Measurements from ENCODE around the gene PPP1R3C.

DNA sequence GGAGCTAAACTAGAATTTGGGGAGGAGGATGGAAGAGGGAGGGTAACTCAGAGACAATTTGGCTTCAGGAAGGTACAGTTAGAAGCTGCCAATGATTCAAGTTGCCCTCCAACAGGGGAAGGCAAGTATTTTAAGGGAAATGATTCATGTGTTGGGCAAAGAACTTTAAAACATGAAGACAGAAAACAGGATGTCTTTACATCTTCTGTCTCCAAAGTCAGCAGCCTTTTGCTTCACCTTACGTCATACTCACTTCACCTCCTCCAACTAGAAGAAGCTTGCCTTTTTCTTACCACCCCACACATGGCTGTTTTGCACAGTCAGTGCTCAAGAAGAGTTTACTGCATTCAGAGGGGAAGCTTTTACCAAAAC is 36.1 kb downstream of the PPP1R3C start:
- TF ChIP-seq, protein P1, sequence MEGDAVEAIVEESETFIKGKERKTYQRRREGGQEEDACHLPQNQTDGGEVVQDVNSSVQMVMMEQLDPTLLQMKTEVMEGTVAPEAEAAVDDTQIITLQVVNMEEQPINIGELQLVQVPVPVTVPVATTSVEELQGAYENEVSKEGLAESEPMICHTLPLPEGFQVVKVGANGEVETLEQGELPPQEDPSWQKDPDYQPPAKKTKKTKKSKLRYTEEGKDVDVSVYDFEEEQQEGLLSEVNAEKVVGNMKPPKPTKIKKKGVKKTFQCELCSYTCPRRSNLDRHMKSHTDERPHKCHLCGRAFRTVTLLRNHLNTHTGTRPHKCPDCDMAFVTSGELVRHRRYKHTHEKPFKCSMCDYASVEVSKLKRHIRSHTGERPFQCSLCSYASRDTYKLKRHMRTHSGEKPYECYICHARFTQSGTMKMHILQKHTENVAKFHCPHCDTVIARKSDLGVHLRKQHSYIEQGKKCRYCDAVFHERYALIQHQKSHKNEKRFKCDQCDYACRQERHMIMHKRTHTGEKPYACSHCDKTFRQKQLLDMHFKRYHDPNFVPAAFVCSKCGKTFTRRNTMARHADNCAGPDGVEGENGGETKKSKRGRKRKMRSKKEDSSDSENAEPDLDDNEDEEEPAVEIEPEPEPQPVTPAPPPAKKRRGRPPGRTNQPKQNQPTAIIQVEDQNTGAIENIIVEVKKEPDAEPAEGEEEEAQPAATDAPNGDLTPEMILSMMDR (IDR thresholded peaks at IDR 0.05): no peak
- no peak for TF ChIP-seq POLR2A (IDR thresholded peaks at IDR 0.05)
